ENCODE data around the gene CYB5R3.

The CYB5R3 gene

DNA sequence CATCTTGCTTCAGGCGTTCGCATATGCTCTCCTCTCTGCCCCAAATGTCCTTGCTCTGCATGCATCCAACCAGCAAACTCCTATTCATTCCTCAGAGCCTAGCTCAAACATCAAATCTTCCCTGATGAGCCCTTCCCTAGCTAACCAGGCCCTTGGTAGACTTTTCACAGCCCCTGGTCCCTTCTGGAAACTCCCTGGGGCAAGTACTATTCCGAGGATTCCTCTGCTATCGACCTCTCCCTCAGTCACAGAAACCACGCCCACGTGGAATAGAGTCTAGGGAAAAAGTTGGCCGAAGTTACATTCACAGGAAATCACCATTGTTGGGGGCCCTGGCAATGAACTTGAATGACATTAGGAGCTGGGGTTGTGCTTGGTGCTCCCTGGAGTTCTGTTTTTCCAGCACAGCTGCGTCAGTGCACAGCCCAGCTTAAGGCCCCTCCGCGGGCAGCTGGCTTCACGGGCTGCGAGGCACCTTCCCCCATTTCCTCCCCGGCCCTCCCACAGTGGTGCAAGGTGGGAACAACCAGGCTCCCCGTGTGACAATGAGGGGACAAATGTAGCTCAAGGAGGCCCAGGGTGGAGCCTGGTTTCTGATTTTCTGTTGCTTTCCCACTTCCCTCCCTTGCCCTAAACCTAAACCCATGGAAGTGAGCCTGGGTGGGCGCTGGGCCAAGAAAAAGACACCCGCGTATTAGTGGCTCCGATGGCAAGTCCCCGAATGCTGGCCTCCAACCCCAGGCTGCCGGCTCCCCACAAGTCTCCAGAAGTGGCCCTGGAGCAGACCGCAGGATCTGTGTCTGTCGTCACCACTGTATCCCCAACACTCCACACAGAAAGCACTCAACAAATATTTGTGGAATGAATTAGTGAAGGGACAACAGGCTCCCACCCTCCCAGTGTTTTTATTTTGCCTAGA lies 4.5 kb downstream of the CYB5R3 start:
- no peak for DNase-seq

DNA sequence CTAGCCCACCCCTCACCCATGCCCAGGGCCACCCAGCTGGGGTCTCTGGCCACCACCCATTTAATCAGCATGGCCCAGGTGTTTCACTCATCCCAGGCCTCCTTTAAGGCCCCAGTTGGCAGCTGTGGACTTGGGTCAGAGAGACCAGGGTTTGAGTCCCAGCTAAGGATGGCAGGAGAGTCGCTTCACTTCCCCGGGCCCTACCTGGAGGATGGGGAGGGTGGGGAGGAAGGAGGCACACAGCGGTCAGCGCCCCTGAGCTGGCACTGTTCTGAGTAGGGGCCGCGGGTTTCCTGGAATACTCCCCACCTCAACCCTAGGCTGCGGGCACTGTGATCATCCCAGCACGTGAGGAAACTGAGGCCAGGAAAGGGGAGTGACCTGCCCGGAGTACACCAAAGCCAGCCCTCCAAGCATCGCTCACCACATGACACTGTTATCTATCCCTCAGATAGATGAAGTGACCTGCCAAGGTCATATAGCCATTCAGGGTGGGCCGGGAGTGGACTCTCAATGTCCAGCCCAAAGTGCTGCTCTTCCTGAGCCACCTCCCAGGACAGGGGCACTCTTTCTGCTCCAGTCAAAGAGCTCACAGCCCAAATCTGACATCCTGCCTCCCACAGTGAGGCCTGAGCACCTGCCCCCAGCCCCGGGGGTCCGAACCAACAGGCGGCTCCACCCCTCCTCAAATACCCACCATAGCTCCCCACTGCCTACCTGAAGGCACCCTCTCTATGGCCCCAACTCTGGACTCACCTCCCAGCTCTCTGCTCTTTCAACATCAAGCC lies 5.4 kb downstream of the CYB5R3 start:
- no peak for DNase-seq

DNA sequence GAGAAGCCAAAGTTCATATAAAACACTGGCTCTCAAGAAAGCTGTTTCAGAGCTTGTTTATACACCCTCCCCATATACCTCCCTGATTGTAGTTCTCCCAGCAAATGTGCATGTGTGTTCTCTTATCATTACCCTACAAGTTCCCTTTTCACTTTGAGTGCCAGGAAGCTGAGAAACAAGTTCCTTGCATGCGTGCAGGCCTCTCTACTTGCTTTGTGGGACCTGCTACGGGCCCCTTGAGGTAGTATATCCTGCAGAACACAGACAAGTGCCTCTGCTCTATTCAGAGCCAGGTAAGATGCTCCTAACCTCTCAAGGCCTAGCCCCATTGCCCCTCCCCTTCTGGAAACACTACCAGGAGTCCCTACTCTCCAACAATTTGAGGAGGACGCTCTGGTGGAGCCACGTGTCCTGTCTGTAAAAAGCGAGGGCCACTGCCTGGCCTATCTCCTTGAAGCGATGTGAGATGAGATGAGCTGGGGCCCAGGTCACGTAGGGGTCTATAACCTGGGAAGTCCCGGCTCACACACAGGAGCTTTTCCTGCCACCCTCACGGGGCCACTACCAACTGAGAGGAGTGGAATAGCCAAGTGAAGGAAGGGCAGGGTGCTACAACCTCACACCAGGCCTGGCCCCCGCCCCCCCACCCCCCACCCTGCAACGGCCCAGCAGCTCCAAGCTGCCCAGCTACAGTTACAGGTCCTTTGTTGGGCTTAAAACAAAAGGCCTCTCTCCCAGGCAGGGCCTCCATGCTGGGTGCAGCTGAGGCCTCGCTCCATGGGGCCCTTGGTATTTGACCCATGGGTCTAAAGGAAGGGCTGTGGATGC lies 6.2 kb downstream of the CYB5R3 start:
- no peak for DNase-seq

DNA sequence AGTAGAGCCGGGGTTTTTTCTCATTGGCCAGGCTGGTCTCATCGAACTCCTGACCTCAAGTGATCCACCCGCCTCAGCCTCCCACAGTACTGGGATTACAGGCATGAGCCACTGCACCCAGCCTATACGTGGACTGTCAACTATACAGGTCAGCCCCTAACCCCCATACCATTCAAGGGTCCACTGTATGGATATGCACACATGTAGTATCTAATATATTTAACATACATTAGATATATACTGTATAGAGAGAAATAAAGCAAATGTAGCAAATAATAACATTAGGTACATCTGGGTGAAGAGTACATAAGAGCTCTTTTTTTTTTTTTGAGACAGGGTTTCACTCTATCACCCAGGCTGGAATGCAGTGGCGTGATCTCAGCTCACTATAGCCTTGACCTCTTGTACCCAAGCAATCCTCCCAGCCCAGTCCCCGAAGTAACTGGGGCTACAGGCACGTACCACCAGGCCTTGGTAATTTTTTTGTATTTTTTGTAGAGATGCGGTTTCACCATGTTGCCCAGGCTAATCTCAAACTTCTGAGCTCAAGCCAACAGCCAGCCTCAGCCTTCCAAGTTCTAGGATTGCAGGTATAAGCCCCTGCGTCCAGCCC lies 7.3 kb downstream of the CYB5R3 start:
- DNase-seq, result no peak

DNA sequence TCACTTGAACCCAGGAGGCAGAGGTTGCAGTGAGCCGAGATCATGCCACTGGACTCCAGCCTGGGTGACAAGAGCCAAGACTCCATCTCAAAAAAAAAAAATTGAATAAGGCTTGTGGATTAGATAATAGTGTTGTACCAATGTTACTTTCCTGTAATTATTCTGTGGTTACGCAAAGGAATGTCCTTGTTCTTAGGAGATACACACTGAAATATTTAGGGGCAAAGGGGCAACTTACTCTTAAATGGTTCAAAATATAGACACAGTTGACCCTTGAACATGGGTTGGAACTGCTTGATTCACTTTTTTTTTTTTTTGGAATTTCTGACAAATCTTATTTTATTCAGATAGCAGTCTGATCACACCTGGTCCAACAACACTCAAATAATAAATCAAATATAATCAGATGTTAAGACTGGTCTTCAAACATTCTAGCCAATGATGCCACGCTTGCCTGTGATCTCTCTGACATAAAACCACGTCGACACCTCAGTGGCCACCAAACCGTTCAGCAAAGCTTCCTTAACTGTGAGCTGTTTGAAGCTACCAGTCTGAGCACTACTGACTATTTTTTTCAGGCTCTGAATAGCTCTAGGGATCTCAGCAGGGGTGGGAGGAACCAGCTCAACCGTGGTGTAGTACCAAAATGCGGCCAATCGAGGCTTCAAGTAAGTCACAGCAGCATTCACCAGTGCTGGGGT lies 9.5 kb downstream of the CYB5R3 start:
- no peak for DNase-seq

DNA sequence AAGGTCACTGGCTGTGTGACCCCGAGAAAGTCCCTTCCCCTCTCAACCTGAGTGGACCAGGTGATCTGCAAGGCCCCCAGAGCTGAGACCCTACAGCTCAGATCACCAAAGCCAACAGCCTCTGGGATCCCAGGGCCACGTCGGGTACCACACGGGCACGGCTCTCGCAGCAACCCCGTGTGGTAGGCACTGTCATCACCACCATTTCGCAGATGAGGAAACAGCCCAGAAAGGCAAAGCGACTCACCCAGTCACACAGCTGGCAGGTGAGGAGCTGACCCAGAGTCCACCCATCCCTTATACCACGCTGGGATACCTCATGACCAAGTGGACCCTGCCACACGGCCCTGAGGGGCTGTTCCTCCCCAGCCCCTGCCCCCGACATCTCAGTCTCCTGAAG lies 11.6 kb downstream of the CYB5R3 start:
- no peak for DNase-seq

DNA sequence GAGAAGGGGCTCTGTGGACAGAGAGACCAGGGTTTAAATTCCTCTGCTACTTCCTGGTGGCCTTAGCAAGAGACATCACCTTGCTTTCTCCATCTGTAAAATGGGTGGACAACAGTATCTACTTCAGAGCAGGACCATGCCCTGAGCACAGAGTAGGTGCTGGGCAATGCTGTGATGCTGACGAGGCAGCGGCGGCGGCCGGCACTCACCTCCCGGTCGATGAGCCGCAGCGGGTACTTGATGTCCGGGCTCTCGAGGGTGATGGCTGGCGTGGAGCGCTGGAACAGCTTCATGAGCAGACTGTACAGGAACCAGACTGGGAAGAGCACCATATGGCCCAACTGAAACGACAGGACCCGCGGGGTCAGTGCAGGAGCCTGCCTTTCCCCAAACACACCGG lies 12.7 kb downstream of the CYB5R3 start:
- no peak for DNase-seq

DNA sequence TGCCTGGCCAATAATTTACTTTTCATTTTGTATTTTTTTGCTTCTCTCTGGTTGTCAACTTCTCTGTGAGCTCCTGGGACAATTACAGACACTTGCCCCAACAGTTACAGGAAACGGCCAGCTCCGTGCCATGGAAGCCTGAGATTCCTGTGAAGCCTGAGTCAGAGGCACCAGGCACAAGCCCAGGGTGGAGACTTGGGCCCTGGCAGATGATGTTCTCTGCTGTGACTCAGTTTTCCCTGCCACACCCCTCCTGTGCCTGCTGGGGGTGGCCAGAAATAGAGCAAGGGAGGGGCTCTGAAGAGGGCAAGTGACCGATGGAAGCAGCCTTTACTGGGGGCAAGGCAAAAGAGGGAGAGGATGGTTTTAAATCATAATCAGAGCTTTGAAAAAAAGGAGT lies 13.7 kb downstream of the CYB5R3 start:
- no peak for DNase-seq

DNA sequence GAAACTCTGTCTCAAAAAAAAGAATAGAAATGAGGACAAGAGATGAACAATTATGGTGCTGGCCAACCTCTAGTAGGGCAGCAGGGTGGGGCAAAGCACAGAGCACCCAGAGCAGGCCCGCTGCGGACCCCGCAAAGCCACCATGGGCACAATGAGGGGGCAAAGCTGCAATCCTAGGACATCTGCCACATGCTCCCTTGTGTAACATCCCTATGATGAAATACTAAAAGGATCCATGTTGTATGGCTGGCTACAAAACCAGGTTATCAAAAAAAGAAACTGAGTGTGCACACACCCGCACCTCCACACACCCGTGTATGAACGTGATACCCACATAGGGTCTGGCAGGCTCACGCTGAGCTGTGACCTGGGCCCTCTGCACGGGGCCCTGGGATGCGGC lies 16.2 kb downstream of the CYB5R3 start:
- no peak for DNase-seq

DNA sequence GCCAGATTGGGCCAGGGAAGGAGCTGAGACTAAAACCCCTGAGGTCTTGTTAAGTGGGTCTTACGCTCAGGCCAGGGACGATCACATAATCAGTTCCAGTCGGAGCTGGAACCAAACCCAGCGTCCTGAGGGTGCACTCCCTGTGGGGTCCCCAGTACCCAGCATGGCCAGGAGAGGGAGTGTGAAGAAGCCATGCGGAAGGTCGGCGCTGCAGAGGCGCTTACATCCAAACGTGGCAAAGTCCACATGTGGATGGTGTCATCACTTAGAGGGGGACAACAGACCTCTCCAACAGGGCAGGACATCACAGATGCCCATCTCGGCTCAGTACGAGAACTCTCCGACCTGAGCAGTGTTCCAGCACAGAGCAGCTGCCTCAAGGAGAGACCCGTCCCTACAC lies 17.1 kb downstream of the CYB5R3 start:
- DNase-seq, result no peak

DNA sequence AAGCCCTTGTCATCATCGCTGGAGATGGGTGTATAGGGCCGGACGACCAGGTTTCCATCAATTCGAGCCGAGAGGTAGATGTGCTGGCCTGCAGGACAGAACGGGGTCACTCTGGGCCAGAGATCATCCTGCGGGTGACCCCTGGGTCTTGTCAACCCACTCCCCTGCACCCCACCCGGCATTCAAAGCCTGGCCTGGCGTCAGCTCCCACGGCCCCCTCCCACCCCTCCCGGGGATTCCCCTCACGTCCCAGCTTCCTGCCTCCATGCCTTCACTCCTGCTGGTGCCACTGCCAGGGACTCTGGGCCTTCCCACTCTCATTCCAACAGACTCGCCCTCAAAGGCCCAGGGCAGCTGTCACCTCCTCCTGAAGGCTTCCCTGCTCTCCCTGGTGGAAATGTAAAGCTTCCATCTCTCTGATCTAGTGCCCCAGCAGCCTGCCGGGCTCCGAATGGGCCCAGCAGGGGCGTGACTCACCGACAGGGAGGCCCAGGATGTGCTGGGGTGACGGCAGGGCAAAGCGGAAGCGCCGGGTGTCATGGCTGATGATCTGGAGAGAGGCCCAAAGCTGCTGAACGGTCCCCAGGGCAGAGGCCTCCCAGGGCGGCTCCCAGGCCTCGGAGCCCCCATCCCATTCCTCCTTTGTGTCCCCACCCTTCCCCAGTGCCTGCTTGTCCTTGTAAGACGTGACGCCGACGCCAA lies 18.1 kb downstream of the CYB5R3 start:
- DNase-seq, result no peak

DNA sequence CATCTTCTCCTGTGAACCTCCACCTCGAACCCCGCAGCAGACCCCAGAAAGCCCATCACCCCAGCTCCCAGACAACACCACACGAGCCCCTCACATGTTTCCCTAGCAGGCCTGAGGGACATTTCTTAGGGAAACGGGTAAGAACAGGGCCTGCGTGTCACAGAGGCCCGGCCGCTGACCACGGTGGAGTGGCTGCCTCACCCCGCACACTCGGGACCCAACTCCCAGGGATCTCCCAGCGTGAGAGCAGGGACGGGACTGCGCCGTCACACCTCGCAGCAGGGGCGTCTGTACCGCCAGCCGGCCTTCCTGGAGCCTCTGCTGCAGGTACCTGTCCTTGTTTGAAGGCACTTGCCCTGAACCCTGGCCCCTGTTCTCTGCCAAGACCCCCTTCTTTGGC lies 19.0 kb downstream of the CYB5R3 start:
- DNase-seq, result no peak

DNA sequence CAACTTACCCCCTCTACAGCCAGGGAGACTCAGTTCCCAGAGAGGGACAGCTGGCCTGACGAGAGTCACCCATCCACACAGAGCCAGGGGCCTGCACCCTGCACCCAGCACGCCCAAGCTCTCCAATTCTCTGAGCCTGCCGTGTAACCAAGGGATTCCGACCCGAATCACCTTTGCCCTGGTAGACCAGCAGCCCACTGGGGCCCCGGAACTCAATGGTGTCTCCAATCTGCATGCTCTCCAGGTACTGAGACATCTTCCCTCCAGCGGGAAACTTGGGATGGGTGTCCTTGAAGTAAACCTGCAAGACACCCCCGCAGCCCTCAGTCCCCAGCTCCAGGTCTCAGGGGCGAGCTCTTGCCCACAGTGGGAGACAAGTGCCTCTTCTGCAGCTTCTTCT lies 21.2 kb downstream of the CYB5R3 start:
- no peak for DNase-seq

DNA sequence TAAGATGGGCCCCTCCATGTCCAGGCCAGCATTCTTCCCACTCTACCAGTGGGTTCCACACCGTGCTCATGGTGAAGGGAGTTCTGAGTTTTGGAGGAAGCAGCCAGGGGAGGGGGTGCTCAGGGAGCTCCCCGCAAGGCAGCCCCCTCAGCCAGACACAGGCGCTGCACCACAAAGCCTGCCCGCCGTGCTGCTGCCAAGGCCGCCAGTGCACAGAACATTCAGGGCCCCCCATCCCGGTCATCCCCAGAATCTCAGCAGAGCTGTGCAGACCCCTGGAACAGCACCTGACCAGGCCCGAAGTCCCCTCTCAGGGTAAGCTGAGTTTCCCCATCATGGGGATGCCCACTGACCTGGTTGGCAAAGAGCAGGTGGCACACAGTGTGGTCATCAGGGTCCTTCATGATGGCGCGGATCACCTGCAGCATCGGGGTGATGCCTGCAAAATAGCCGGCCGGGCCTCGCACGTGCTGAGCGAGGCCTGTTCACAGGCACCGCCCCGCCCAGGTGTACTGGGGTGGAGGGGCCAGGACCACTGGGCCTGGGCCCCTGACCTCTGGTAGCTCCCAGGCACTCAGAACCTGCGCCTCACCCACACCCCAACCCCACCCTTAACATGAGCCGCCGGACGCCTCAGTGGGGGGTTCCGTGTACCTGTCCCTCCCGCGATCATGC lies 22.1 kb downstream of the CYB5R3 start:
- DNase-seq, result no peak

DNA sequence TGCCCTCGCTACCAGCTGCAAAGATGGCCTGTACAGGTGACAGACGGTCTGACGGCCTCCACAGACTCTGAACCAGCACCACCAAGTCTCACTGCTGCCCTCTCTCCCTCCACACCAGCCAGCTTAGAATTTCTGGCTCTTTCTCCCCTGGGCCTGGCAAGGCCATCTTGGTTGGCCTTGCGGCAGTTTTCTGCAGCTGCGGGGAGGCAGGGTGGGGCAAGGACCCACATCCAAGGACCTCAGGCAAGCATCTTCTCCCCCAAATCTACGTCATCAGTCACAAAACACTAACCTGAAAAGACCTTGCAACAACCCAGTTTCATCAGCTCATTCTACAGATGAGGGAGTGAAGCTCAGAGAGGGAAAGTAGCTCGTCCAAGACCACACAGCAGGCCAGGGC lies 22.8 kb downstream of the CYB5R3 start:
- no peak for DNase-seq

DNA sequence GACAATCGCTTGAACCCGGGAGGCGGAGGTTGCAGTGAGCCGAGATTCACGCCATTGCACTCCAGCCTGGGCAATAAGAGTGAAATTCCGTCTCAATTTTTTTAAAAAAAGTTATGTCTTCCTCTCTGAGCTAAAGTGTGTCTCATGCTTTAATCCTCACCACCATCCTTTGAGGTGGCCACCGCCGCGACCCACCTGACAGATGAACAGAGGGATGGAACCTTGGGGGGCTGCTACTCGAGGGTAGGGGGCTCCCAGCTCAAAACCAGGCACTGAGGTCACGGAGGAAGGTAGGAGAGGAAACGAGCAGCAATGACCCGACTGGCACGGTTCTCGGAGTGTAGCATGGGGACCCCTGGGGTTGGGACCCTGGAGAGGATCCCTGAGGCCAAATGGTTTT lies 23.8 kb downstream of the CYB5R3 start:
- no peak for DNase-seq

DNA sequence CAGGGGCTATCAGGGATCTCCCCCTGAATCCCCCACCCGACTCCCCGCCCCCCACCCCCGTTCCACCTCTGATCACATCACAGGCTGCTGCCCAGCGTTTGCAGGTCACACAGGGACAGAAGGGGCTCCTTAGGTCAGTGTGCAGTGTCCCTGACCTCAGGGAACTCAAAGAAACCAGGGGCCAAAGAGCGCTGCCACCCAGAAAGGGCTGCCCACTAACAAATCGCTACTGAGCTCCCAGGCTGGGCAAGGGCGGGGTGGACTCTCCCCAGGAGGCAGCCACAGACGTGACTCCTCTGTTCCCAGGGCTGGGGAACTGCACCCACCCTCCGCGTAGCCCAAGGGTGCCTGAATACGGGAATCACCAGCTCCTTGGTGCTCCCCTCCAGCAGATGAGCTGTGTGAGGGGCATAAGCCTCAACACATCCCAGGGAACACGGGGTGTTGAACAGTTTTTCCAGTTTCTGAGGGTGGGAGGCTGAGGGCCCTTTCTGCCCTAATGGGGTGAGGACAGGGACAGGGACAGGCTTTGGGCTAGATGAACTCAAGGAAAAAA lies 24.6 kb downstream of the CYB5R3 start:
- DNase-seq, result no peak

DNA sequence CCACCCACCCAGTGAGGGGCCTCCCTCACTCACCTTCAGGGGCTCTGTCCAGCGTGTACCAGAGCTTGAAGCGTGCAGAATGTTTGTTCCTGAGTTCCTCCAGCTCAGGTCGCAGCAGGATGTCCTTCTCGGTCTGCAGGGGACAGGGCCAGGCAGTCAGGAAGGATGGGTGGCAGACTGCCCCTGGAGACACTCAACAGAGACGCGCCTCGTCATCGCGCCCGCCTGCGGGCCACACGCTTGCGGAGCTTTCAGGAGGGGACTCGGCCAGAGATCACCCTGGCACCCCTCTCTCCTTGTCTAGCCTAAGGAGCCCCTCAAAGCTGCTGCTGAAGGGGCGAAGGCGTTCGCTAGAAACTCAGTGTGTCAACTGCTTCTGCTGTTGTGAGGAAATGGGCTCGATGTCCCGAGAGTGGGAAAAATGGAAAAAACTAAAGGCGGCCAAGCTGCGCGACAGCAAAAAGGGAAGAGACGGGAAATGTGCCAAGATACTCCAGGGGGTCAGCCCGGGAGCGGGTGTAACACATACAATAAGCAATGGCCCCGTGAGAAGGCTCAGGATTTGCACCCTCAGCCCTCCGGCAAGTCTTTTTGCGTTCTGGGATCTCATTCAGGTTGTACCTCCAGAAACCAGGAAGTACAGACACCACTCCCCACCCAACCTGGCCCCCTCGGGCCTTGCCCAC lies 25.3 kb downstream of the CYB5R3 start:
- DNase-seq, result no peak

DNA sequence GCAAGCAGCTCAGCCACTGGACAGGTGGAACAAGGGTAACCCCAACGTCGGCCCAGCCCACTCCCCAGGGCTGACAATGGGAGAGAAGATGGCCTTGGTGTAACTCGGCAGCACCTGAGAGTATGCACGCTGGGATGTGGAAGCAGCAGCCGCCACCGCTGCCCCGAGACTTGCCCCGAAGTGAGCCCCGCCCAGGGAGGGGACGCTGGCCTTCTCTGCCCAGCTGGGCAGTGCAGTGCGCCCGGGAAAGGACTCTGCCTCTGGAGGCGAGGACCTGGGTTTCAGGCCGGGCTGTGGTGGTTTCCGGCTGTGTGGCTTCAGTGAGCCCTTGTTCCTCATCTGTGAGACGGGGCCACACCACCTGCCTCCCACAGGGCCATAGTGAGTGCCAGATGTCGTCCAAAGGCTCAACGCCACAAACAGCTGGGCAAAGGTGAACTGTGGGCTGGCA lies 25.9 kb downstream of the CYB5R3 start:
- no peak for DNase-seq
